Activated CD8-positive, alpha-beta T cell treated with anti-CD3 and anti-CD28 coated beads for 36 hours (primary cell): ENCODE data around the gene PCDH1. TPM values are rescaled to one million over a fixed set of nuclear protein-coding genes. Genes with fewer than 3 reads are reported as not detected.
"Not testable (repeated sequence)": the region's sequence is repeated elsewhere in the genome, so short reads cannot be mapped to it uniquely, and the experiment has no call there.

Experiments
- ATAC-seq: fragments of 200-7000 bp; cut with Tn5 transposase; one replicate; pipeline ENCODE4 v1.10.0; 2021; ENCODE audit warnings: mild to moderate bottlenecking, moderate library complexity
- CTCF ChIA-PET: fragments of 350-600 bp; sonication (Branson Sonifier 250); formaldehyde crosslinking; loops from one replicate; lab custom pipeline; 2021; ENCODE audit warnings: antibody characterized with exemption; lab: Charles Lee
- POLR2A ChIA-PET: fragments of 350-600 bp; sonication (Branson Sonifier 250); formaldehyde crosslinking; loops from one replicate; lab custom pipeline; 2021; ENCODE audit warnings: antibody characterized with exemption; lab: Charles Lee
- DNase-seq: peaks from one replicate; pipeline ENCODE4 v3.0.0-alpha.2; 2020
- H3K27ac Mint-ChIP-seq: one replicate; pipeline ENCODE4 v1.8.0; 2021; ENCODE audit warnings: mild to moderate bottlenecking, mixed read lengths
- H3K27me3 Mint-ChIP-seq: one replicate; pipeline ENCODE4 v1.8.0; 2021; ENCODE audit warnings: mixed read lengths
- H3K36me3 Mint-ChIP-seq: one replicate; pipeline ENCODE4 v1.8.0; 2021; ENCODE audit warnings: low read depth, mixed read lengths
- H3K4me1 Mint-ChIP-seq: one replicate; pipeline ENCODE4 v1.8.0; 2021; ENCODE audit warnings: low read depth, mixed read lengths
- H3K4me3 Mint-ChIP-seq: one replicate; pipeline ENCODE4 v1.8.0; 2021; ENCODE audit warnings: mild to moderate bottlenecking, moderate library complexity, mixed read lengths
- H3K9me3 Mint-ChIP-seq: one replicate; pipeline ENCODE4 v1.8.0; 2021; ENCODE audit warnings: mixed read lengths
- intact Hi-C: fragments of 100-400 bp; cut with micrococcal nuclease; formaldehyde crosslinking; loops from one replicate; pipeline ENCODE4 v1.10.0; 2022
- total RNA-seq, 2 experiments: library from RNA; stranded (reverse); gene quantifications; one replicate each; pipeline ENCODE4 v1.2.3, GENCODE V29; 2021
- TF ChIP-seq, protein P1 (sequence below): fragments of 200-600 bp; IDR thresholded peaks from one replicate; pipeline ENCODE4 v1.8.0; 2022; ENCODE audit warnings: antibody characterized with exemption, mild to moderate bottlenecking

PCDH1 gene
- total RNA-seq, result under 1 TPM in 1 of 2 experiments, not detected in 1; 0.87 TPM

DNA sequence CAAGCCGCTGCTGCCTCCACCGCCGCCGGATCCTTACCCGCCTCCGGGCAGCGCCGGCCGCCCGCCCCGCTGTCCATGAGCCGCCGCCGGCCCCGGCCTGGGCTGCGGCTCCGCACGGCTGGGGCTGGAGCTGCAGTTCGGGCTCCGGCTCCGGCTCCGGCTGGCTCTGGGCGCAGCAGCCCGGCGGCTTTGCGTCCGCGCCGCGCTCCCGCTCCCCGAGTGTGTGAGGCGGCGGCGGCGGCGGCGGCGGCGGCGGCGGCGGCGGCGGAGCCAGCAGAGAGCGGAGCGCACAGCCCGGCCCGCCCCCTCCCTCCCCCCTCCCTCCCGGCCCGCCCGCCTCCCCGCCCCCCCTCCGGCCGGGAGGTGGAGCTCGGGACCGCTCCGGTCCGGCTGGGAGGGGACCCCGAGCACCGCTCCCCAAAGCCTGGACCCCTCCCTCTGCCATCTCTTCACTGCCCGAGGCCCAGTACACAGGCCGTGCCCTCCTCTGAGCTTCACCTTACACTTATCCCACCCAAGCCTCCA lies at the start of gene PCDH1:
Gene PCDH1 (minus strand): TSS at position 225 of the 525 bp plus-strand sequence. CDS start 148 bp downstream, at position 77.
- peaks cover 69% of the 10 kb centered on the region for H3K27me3 Mint-ChIP-seq
- peak within 1 kb of the TSS; percentile 55 for H3K4me3 Mint-ChIP-seq
- POLR2A ChIA-PET, result interaction anchor here (0.5 to 1.6 kb wide), 9 partner anchors 14 to 214 kb away, joined by 3 to 8 read pairs (median 3); partner anchors contain the start of gene RNF14
- intact Hi-C loops, result loop anchor here (2.0 kb wide), 2 partner anchors 175 to 185 kb away; no protein-coding TSS in a partner anchor
- no peak for DNase-seq
- CTCF ChIA-PET, result interaction anchor here (0.8 to 10.5 kb wide), 42 partner anchors 10 to 241 kb away, joined by 3 to 205 read pairs (median 8); partner anchors contain the start of genes DELE1, HDAC3, PCDH12 and RELL2
- H3K27ac Mint-ChIP-seq, result no peak within 1 kb of the TSS
- H3K36me3 Mint-ChIP-seq, result no peaks in the 10 kb centered on the region
- peak; percentile 21 for ATAC-seq
- H3K4me1 Mint-ChIP-seq, result peaks cover 15% of the 10 kb centered on the region
- no peaks in the 10 kb centered on the region for H3K9me3 Mint-ChIP-seq
- TF ChIP-seq, protein P1, sequence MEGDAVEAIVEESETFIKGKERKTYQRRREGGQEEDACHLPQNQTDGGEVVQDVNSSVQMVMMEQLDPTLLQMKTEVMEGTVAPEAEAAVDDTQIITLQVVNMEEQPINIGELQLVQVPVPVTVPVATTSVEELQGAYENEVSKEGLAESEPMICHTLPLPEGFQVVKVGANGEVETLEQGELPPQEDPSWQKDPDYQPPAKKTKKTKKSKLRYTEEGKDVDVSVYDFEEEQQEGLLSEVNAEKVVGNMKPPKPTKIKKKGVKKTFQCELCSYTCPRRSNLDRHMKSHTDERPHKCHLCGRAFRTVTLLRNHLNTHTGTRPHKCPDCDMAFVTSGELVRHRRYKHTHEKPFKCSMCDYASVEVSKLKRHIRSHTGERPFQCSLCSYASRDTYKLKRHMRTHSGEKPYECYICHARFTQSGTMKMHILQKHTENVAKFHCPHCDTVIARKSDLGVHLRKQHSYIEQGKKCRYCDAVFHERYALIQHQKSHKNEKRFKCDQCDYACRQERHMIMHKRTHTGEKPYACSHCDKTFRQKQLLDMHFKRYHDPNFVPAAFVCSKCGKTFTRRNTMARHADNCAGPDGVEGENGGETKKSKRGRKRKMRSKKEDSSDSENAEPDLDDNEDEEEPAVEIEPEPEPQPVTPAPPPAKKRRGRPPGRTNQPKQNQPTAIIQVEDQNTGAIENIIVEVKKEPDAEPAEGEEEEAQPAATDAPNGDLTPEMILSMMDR, result no peak

DNA sequence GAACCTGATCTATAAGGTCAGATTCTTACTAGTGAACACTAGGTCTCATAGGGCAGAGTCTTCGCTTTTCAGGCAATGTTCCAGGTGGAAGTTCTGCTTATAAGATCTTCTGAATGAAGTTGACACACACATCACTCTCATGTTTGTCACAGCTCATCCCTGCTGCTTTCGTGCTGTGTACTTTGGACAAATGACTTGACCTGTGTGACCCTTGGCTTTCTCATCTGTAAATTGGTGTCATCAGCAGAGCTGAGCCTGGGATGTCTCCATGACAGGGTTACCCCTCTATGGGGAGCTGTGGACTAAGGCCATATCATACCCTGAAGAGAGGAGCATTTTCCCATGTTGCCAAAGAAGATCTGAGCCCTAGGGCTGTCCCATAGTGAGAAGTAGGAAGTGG lies 48.2 kb upstream of the PCDH1 start:
- H3K36me3 Mint-ChIP-seq, result peaks cover 39% of the 10 kb centered on the region
- ChIA-PET CTCF (interaction anchor here (0.8 to 0.9 kb wide), 2 partner anchors 35 to 235 kb away, joined by 4 read pairs; no protein-coding TSS in a partner anchor), POLR2A (interaction anchor here (0.7 kb wide), 1 partner anchor 66 kb away, joined by 3 read pairs; no protein-coding TSS in a partner anchor)
- peaks cover 24% of the 10 kb centered on the region for H3K4me1 Mint-ChIP-seq
- H3K4me3 Mint-ChIP-seq, result no peak overlapping the region
- H3K27me3 Mint-ChIP-seq, result no peaks in the 10 kb centered on the region
- DNase-seq (no peak), ATAC-seq (no peak)
- no peaks in the 10 kb centered on the region for H3K9me3 Mint-ChIP-seq
- intact Hi-C loops, result no loop called here
- no peak overlapping the region for H3K27ac Mint-ChIP-seq
- TF ChIP-seq, protein P1, result no peak

DNA sequence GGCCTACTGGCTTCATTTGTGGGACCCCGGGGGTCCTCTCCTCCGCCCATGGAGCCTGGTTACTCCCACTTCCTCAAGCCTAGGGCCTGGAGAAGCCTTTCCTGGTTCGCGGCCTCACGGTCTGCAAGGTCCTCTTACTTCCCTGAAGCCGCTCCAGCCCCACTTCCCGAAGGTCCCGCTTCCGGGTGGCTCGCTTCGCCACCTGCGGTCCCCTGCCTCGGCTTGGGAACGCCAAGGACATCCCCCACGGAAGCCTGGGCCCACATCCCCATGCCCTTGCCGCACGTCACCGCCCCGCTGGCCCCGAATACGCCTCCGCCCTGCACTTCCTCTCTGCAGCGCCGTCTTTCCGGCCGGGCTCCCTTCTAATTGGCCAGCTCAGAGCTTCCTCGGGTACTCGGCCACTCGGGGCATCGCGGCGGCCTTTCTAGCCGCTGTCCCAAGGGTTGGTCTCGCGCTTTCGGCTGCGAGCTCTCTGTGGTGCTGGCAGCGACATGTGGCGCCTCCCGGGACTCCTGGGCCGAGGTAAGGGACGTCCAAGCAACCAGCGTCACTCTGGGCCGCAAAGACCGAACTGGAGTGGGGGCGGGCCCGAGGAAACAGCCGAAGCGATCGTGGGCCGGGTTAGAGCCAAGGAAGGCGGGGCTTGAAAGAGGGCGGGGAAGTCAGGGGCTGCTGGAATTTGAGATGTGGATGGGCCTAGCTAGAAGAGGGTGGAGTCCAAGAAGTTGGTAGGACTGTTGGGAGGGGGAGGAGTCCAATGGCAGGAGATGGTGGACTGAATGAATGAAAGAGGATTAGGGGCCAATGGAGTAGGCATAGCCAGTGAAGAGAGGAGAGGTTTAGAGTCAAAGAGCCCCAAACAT lies 45.5 kb upstream of the PCDH1 start, which contains the start of gene DELE1:
Gene DELE1 (plus strand): TSS at position 424 of the 866 bp plus-strand sequence. CDS start 71 bp downstream, at position 495.
- ChIA-PET CTCF (interaction anchor here (0.7 to 4.6 kb wide), 11 partner anchors 8 to 232 kb away, joined by 3 to 42 read pairs (median 6); partner anchors contain the start of genes PCDH1, PCDH12 and RNF14), POLR2A (interaction anchor here (0.9 to 2.4 kb wide), 9 partner anchors 9 to 221 kb away, joined by 3 to 11 read pairs (median 5); partner anchors contain the start of gene RNF14)
- peaks cover 24% of the 10 kb centered on the region for H3K4me1 Mint-ChIP-seq
- peaks cover 30% of the 10 kb centered on the region for H3K36me3 Mint-ChIP-seq
- peak within 1 kb of the TSS; percentile 82 for H3K4me3 Mint-ChIP-seq
- no peaks in the 10 kb centered on the region for H3K9me3 Mint-ChIP-seq
- ATAC-seq, result peak; percentile 93
- TF ChIP-seq, protein P1, result no peak
- DNase-seq, result peak; percentile 96
- intact Hi-C loops, result no loop called here
- peak within 1 kb of the TSS; percentile 91 for H3K27ac Mint-ChIP-seq
- no peaks in the 10 kb centered on the region for H3K27me3 Mint-ChIP-seq

DNA sequence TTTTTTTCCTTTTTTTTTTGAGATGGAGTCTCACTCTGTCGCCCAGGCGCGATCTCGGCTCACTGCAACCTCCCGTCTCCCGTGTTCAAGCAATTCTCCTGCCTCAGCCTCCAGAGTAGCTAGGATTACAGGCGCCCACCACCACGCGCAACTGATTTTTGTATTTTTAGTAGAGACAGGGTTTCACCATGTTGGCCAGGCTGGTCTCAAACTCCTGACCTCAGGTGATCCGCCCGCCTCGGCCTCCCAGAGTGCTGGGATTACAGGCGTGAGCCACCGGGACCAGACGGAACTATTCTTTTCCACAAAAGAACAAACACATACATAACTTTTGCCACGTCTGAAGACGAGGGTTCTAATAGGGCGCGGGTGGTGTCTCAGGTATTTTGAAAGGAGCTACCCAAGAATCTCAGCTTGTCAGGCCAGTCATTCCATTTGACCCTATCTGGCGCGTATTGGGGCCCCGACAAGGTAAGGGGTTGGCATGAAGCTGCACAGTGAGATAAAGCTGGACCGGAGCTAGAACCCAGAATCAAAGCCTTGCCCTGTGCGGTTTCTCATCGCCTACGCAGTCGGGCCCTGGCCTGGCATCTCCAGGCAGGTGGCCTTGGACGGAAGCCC lies 44.7 kb upstream of the PCDH1 start:
- DNase-seq (peak; percentile 46), ATAC-seq (peak; percentile 1)
- ChIA-PET POLR2A (interaction anchor here (0.6 to 2.4 kb wide), 13 partner anchors 8 to 926 kb away, joined by 3 to 11 read pairs (median 4); partner anchors contain the start of gene RNF14), CTCF (interaction anchor here (1.1 to 4.6 kb wide), 10 partner anchors 11 to 231 kb away, joined by 3 to 42 read pairs (median 8); partner anchors contain the start of genes PCDH1, PCDH12 and RNF14)
- intact Hi-C loops, H3K9me3 Mint-ChIP-seq, H3K27me3 Mint-ChIP-seq: not testable (repeated sequence)
- Mint-ChIP-seq H3K4me3 (peak overlapping the region; percentile 82), H3K36me3 (peaks cover 25% of the 10 kb centered on the region), H3K27ac (peak overlapping the region; percentile 91), H3K4me1 (peaks cover 22% of the 10 kb centered on the region)
